ENCODE measurements around the gene SCT. TPM values are rescaled to one million over a fixed set of nuclear protein-coding genes. Genes with fewer than 3 reads are reported as not detected.

Gene SCT
- total and polyA plus RNA-seq, 2 of the 8 experiments (the other 6 are each of a cell fraction or from before 2014, with no cell fraction given): 1.7 to 2.0 TPM

DNA sequence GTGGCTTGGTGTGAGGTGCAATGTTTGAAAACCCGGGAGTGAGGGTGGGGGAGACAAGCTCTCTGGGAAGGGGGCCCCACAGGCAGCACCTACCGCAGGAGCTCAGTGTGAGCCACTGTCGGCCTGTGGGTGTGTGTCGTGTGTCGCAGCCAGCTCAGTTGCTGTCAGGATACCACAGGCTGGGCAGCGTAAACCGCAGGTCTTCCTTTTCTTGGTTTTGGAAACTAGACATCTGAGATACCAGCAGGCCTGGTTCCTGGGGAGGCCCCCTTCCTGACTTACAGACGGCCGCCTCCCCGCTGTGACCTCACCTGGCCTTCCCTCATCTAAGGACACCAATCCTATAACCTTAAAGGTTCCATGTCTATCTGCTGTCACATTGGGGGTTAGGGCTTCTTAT, 30.6 kb downstream of the SCT start (continued):
- TF ChIP-seq, protein P1, sequence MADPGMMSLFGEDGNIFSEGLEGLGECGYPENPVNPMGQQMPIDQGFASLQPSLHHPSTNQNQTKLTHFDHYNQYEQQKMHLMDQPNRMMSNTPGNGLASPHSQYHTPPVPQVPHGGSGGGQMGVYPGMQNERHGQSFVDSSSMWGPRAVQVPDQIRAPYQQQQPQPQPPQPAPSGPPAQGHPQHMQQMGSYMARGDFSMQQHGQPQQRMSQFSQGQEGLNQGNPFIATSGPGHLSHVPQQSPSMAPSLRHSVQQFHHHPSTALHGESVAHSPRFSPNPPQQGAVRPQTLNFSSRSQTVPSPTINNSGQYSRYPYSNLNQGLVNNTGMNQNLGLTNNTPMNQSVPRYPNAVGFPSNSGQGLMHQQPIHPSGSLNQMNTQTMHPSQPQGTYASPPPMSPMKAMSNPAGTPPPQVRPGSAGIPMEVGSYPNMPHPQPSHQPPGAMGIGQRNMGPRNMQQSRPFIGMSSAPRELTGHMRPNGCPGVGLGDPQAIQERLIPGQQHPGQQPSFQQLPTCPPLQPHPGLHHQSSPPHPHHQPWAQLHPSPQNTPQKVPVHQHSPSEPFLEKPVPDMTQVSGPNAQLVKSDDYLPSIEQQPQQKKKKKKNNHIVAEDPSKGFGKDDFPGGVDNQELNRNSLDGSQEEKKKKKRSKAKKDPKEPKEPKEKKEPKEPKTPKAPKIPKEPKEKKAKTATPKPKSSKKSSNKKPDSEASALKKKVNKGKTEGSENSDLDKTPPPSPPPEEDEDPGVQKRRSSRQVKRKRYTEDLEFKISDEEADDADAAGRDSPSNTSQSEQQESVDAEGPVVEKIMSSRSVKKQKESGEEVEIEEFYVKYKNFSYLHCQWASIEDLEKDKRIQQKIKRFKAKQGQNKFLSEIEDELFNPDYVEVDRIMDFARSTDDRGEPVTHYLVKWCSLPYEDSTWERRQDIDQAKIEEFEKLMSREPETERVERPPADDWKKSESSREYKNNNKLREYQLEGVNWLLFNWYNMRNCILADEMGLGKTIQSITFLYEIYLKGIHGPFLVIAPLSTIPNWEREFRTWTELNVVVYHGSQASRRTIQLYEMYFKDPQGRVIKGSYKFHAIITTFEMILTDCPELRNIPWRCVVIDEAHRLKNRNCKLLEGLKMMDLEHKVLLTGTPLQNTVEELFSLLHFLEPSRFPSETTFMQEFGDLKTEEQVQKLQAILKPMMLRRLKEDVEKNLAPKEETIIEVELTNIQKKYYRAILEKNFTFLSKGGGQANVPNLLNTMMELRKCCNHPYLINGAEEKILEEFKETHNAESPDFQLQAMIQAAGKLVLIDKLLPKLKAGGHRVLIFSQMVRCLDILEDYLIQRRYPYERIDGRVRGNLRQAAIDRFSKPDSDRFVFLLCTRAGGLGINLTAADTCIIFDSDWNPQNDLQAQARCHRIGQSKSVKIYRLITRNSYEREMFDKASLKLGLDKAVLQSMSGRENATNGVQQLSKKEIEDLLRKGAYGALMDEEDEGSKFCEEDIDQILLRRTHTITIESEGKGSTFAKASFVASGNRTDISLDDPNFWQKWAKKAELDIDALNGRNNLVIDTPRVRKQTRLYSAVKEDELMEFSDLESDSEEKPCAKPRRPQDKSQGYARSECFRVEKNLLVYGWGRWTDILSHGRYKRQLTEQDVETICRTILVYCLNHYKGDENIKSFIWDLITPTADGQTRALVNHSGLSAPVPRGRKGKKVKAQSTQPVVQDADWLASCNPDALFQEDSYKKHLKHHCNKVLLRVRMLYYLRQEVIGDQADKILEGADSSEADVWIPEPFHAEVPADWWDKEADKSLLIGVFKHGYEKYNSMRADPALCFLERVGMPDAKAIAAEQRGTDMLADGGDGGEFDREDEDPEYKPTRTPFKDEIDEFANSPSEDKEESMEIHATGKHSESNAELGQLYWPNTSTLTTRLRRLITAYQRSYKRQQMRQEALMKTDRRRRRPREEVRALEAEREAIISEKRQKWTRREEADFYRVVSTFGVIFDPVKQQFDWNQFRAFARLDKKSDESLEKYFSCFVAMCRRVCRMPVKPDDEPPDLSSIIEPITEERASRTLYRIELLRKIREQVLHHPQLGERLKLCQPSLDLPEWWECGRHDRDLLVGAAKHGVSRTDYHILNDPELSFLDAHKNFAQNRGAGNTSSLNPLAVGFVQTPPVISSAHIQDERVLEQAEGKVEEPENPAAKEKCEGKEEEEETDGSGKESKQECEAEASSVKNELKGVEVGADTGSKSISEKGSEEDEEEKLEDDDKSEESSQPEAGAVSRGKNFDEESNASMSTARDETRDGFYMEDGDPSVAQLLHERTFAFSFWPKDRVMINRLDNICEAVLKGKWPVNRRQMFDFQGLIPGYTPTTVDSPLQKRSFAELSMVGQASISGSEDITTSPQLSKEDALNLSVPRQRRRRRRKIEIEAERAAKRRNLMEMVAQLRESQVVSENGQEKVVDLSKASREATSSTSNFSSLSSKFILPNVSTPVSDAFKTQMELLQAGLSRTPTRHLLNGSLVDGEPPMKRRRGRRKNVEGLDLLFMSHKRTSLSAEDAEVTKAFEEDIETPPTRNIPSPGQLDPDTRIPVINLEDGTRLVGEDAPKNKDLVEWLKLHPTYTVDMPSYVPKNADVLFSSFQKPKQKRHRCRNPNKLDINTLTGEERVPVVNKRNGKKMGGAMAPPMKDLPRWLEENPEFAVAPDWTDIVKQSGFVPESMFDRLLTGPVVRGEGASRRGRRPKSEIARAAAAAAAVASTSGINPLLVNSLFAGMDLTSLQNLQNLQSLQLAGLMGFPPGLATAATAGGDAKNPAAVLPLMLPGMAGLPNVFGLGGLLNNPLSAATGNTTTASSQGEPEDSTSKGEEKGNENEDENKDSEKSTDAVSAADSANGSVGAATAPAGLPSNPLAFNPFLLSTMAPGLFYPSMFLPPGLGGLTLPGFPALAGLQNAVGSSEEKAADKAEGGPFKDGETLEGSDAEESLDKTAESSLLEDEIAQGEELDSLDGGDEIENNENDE (IDR thresholded peaks at IDR 0.05; ENCODE audit: insufficient replicate concordance, low read length): no peak
- TF ChIP-seq TAF7 (optimal IDR thresholded peaks at IDR 0.05; ENCODE audit: borderline replicate concordance, low read depth, low read length): no peak
- no peak for TF ChIP-seq RNF2 (IDR thresholded peaks at IDR 0.05; ENCODE audit: borderline replicate concordance, low read depth, low read length, missing control alignments, poor library complexity, severe bottlenecking)
- no peak for TF ChIP-seq EGR1 (IDR thresholded peaks at IDR 0.05; ENCODE audit: borderline replicate concordance, low read depth, low read length)
- no peak for TF ChIP-seq CHD1 (IDR thresholded peaks at IDR 0.05; ENCODE audit: low read depth, low read length)
- no peak for TF ChIP-seq ASH2L (IDR thresholded peaks at IDR 0.05; ENCODE audit: low read length)
- TF ChIP-seq RXRA (IDR thresholded peaks at IDR 0.05; ENCODE audit: insufficient read depth, low read depth, low read length): no peak
- no peak for TF ChIP-seq KDM5A (IDR thresholded peaks at IDR 0.05; ENCODE audit: low read length)
- no peak for TF ChIP-seq NANOG (IDR thresholded peaks at IDR 0.05; ENCODE audit: insufficient read depth, low read depth, low read length, poor library complexity, severe bottlenecking)
- TF ChIP-seq RAD21 (IDR thresholded peaks at IDR 0.05 in 1 of 2, conservative IDR thresholded peaks at IDR 0.05 in 1 of 2; ENCODE audit: low read depth in 2 of 2, low read length in 2 of 2): no peak
- TF ChIP-seq YY1 (IDR thresholded peaks at IDR 0.05; ENCODE audit: low read depth, low read length): no peak
